Sigmoid colon (tissue), 4 donors: ENCODE data around the gene NT5DC4.

Source experiments
- EP300 ChIP-seq, 4 donors: sonication (generic); formaldehyde crosslinking; IDR thresholded peaks; one replicate each; pipeline ENCODE4 v1.6.1; 2017; ENCODE audit warnings: antibody characterized with exemption in 4 of 4
- POLR2A ChIP-seq, 2 donors: fragments of 450-650 bp; IDR thresholded peaks; one replicate each; pipeline ENCODE4 v1.6.1; 2016; ENCODE audit warnings: antibody characterized with exemption in 2 of 2, mild to moderate bottlenecking in 2 of 2, moderate library complexity in 2 of 2
- POLR2AphosphoS5 ChIP-seq, 4 donors: sonication (generic); formaldehyde crosslinking; IDR thresholded peaks; one replicate each; pipeline ENCODE4 v1.6.1; 2017; ENCODE audit warnings: antibody characterized with exemption in 4 of 4
- TF ChIP-seq, protein P1 (sequence below), 4 experiments: fragments of 450-650 bp in 3 of 4; fragments of 200-600 bp in 1 of 4; IDR thresholded peaks; one replicate each; pipeline ENCODE4 v1.5.1; 2016 to 2019; ENCODE audit warnings: antibody characterized with exemption in 4 of 4, mild to moderate bottlenecking in 3 of 4, moderate library complexity in 2 of 4

DNA sequence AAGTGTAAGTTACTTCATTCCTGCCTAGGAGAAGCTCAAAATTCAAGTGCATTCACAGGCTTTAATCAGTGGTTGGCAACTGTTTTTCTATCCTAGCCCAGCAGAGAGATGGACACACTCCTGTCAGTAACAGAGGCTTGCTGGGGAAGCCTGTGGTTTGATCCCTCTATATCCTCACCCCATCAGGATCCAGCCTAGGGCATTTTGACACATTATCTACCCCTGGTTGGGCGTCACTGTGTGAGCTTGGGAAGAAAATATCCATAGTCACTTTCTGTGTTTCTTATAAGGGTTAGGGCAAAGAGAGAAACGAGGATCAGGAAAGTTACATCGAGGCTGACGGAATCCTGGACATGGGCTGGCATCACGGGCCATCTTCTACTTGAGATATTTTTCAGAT, 10.0 kb downstream of the NT5DC4 start:
- TF ChIP-seq EP300 (IDR thresholded peaks at IDR 0.05) = no peak
- TF ChIP-seq, protein P1, sequence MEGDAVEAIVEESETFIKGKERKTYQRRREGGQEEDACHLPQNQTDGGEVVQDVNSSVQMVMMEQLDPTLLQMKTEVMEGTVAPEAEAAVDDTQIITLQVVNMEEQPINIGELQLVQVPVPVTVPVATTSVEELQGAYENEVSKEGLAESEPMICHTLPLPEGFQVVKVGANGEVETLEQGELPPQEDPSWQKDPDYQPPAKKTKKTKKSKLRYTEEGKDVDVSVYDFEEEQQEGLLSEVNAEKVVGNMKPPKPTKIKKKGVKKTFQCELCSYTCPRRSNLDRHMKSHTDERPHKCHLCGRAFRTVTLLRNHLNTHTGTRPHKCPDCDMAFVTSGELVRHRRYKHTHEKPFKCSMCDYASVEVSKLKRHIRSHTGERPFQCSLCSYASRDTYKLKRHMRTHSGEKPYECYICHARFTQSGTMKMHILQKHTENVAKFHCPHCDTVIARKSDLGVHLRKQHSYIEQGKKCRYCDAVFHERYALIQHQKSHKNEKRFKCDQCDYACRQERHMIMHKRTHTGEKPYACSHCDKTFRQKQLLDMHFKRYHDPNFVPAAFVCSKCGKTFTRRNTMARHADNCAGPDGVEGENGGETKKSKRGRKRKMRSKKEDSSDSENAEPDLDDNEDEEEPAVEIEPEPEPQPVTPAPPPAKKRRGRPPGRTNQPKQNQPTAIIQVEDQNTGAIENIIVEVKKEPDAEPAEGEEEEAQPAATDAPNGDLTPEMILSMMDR (IDR thresholded peaks at IDR 0.05) = no peak
- no peak for TF ChIP-seq POLR2AphosphoS5 (IDR thresholded peaks at IDR 0.05)
- TF ChIP-seq POLR2A (IDR thresholded peaks at IDR 0.05) = no peak
